T-helper 2 cell treated with Interferon-gamma antibody and Interleukin-4, amounts not matched to agents 100 ng/mL and 5 ng/mL, for 36 hours (primary cell): ENCODE measurements around the gene SLC16A8. TPM values are rescaled to one million over a fixed set of nuclear protein-coding genes. Genes with fewer than 3 reads are reported as not detected.
"Not testable (repeated sequence)": the region's sequence is repeated elsewhere in the genome, so short reads cannot be mapped to it uniquely, and the experiment has no call there.

Source experiments
- intact Hi-C: fragments of 100-400 bp; cut with micrococcal nuclease; formaldehyde crosslinking; loops from one replicate; pipeline ENCODE4 v1.15.1; 2023
- total RNA-seq: library from RNA; stranded (reverse); gene quantifications from 2 replicates; pipeline ENCODE4 v1.2.3, GENCODE V29; 2022

Gene SLC16A8
- total RNA-seq, 1 donor from 2014 or later: not detected

DNA sequence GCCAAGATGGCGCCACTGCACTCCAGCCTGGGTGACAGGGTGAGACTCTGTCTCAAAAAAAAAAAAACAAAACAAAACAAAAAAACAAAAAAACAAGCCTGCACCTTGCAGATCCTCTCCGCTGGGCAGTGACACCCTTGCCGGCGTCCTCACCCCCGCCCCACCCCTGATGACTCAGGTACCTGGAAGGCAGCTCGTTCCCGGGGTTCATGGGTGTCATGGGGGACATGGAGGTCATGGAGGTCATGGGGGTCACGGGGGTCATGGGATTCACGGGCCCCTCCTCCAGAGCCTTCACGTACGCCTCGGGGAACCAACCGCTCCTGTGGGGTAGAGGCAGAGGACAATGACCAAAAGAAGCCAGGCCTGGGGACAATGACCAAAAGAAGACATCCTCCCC, 3.0 kb upstream of the SLC16A8 start:
- intact Hi-C loops: no loop called here

DNA sequence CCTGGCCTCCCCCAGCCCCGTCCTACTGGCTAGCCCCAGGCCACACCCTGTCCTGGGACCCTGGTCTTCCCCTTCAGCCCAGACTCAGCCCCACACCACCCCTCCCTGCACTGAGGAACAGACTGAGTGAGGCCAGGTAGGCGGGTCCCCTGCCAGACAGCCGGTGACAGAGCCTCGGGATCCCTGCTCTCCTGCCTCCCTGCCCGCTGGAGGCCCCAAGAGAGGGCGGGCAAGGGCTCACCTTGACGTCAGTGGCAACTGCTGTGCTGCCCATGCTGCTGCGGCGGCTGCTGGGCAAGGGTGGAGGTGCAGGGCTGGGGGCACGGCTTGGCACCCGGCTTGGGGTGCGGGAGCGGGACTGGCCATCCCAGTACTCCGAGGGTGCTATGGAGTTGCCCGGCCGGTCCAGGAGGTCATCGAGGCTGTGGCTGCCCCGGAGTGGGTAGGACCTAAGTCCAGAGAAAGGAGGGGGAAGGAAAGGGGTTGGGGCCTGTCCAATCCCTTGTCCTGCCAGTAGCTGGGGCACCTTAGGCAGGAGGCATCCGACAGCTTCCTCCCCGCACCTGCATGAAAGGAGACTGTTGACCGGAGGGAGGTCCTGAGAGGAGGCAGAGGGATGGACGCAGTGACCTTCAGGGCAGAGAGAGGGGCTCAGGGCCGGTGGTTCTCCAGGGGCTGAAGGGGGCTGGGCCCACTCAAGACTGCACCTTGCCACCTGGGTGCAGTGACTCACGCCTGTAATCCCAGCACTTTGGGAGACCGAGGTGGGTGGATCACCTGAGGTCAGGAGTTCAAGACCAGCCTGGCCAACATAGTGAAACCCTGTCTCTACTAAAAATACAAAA, 2.2 kb upstream of the SLC16A8 start:
- intact Hi-C loops: no loop called here

DNA sequence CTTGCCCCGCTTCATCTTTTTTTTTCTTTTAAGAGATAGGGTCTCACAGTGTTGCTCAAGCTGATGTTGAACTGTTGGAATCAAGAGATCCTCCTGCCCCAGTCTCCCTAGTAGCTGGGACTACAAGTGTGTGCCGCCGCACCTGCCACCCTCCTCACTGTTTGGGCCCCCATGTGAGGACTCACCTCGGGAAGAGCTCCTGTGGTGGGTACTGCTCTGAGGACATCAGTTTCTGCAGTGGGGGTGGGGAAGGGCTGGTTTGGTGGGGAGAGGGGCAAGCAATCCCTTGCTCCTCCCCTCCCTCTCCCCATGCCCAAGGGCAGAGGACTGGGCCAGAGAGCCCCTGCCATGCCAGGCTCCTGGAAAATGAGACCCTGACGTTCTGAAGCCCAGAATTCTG, 1.5 kb upstream of the SLC16A8 start:
- intact Hi-C loops: no loop called here

DNA sequence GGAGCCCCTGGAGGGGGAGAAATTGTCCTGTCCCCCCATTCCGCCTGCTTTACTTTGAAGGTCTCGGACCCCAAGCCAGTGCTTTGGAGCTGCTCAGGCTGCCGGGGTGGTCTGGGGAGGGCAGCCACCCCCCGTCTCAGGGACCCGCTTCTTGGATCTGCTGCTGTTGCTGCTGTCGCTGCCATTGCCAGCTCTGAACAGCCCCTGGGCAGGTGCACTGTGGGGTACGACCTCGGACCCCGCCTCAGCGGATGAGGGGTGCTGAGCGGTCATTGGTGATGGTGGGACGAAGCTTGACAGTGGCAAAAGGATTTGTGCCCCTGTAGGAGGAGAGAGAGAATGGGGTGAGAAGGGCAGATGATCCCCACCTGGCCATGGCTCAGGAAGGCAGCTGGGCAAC, 1.1 kb upstream of the SLC16A8 start:
- intact Hi-C loops: no loop called here

DNA sequence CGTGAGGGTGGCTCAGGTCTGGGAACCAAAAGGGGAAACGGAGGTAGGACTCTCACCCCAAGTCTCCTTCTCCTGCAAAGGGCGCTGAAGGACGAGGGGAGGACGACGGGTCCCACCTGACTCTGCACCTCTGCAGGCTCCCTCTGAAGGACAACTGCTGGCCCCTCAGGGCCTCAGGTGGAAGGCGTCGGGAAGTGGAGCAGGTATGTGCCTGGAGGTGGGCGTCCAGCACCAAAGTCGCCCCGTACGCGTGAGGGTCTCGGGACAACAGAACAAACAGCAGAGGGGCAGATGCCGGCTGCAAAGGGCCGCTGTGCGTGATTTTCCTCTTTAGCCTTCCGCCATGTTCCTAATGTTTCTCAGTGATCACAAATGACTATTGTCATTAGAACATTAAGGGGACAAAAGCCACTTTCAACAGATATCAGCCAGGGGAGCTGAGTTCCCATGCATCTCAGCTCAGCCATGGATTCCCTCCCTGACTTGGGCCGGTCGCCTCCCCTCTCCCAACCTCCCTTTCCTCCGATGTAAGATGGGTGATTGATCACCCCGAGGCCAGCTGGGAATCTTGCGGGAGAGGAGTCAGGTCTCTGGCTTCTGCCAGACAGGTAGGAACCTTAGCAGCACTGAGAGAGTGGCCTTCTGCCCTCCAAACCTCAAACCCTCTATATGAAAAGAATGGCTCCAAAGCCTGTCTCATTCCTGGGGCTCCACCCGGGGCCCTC, 836 bp downstream of the SLC16A8 start:
- intact Hi-C loops: no loop called here

DNA sequence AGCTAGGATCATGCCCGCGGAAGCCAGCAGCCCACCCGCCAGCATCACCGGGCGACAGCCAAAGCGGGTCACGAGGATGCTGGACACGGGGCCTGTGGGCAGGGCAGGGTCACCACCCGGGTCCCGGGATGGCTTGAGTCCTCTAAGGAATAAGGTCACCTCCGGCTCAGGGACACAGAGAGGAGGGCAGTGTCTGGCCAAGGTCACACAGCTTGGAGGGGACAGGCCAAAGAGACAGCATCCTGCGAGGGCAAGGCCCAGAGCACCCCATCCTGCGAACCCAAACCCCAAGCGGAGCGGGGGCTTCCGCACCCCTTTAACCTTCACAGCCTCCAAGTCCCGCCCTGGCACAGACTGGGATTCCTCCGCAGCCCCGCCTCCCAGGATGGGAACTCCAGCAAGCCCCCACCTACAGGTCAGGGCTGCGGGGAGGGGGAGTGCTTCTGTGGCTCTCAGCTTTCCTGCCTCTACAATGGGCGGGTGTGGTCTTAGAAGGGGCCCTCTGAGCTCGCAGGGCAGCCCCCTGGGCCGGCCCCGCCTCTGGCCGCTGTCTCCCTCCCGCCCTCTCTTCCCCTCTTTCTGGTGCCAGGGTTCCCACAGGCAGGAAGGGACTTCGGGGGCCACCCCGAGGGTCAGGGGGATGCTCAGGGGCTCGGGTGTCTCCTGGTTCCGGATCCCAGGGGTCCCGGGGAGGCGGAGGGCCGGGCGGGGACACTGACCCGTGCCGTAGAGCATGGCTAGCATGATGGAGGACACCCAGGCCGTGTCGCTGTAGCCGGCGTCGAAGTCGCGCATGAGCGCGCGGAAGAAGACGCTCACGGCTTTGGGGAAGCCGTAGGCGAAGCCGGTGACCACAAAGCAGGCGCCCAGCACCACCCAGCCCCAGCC, 1.8 kb downstream of the SLC16A8 start:
- intact Hi-C loops: no loop called here

DNA sequence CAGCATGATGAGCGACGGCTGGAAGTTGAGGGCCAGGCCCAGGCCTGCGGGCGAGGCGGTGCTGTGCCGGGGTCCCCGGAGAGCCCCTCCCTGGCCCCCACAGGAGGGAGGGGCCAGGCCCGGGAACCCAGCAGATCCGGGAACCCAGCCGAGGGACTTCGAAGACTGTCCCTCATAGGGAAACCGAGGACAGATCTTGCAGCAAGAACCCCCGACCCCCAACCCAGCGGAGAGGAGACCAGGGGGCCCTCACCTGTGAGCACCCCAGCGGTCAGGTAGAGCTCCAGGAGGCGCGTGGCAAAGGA, 2.4 kb downstream of the SLC16A8 start:
- intact Hi-C loops: no loop called here

DNA sequence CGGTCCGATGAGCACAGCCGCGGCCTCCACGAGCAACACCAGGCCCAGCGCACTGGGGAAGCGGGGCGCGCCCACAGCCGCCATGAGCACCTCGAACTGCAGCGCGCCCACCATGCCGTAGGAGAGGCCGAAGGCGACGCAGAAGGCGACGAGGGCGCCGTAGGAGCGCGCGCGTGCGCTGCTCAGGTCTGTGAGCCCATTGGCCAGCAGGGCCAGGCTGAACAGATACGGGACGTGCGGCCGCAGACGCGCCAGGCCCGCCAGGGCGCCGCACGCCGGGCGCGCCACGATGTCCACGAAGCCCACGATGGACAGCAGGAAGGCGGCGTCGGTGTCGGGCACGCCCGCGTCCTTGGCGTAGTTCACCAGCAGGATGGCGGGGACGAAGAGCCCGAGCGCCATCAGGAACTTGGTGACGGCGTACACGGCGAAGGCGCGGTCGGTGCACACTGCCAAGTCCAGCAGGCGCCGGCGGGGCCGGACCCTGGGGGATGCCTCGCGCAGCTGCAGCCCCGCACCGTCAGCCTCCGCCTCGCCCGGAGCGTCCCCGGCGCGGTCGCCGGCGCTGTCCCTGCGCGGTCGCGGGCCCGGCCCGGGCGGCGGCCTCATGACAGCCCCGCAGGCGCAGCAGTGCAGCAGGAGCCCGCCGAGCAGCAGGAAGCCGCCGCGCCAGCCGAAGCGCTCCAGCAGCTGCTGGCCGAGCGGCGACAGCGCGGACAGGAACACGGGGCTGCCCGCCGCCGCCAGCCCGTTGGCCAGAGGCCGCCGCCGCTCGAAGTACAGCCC, 2.9 kb downstream of the SLC16A8 start:
- intact Hi-C loops: no loop called here

DNA sequence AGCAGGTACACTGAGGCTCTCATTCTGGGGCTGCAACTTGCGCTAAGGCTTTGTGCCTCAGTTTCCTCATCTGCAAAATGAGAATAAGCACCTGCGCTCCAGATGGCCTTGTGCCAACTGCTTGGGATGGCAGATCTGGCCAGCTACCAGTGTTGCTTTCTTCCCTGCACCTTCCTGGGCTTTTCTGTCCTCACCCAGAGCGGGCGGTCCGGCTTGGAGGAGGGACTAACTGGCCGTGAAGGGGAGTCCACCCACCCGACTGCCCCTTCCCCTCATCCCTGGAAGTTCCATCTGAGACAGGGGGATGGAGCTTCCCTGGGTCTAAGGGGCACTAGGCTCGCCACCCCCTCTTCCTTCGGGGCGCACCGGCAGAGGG, 3.5 kb downstream of the SLC16A8 start:
- intact Hi-C loops: no loop called here

DNA sequence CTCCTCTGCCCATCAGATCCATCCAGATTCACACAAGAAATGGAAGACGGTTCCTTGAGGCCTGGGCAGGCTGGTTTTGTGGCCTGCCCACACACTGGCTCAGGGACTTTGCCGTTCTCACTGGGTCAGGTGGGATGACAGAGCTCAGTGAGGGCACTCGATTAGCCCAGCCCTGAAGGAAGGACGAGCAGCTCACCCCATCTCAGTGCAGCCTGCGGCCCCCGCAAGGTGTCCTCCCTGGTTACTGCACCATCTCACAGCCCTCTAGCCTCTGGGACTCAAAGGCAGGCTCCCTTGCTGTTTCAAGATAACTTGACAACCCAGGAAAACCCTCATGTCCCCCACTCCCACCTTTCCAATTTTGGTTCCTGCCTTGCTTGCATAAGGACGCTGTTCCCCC, 4.2 kb downstream of the SLC16A8 start:
- intact Hi-C loops: no loop called here

DNA sequence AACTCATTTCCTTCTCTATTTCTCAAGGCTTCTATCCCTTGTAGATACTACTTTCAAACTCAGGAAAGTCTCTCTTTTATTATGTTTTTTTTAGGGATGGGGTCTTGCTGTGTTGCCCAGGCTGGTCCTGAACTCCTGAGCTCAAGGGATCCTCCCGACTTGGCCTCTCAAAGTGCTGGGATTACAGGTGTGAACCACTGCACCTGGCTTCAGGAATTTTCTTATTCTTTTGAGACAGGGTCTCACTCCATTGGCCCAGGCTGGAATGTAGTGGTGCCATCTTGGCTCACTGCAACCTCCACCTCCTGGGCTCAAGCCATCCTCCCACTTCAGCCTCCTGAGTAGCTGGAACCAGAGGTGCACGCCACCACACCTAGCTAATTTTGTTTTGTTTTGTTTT, 4.8 kb downstream of the SLC16A8 start:
- intact Hi-C loops: not testable (repeated sequence)

DNA sequence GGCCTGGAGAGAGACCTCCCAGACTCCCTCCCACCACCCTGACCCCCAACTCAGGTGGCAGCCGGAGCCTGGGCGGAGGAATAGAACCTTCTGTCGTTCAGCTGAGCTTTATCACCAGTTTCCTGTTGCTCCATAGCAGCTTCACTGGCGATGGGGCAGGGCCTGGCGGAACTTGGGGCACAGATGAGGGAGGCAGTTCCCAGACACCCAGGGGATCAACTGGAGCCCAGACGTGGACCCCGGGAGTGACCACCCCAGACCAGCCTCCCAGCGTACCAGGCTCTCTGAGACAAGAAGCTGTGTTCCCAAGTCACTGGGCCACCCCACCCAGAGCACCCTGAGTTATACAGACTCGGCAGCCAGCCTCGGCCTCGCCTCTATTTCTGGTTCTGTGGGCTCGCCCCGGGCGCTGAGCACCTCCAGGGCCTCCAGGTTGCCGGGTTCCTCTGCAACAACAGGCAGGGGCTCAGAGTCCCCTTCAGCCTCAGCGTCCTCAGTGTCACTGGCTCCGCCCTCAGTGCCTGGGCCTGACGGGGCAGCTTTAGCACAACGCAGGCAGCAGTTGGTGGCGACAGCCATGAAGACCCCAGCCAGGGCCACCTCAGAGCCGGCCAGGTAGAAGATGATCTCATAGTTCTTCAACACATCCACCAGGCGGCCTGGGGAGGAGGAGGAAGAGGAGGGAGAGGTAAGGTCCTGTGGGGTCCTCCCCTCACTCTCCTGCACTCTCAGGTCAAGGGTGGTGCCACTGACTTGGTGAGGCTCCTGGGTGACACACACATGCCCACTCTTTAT, 5.7 kb downstream of the SLC16A8 start:
- intact Hi-C loops: no loop called here

DNA sequence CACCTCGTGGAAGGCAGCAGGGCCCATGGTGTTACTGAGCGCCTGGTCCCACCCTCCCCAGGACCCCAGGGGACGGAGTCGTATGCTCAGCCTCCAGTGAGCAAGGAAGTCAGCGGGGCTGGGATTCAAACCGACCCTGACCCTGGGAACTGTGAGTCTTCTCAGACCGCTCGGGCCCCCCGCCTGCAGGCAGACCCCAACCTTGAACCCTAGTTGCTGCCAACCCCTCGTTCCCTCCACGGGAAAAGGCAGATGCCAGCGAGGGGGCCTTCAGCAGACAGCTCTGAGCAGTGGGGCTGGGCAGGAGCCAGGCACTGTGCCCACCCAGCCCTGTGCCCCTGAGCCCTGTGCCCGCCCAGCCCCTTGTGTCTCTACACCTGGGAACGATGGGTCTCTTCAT, 6.4 kb downstream of the SLC16A8 start:
- intact Hi-C loops: no loop called here

DNA sequence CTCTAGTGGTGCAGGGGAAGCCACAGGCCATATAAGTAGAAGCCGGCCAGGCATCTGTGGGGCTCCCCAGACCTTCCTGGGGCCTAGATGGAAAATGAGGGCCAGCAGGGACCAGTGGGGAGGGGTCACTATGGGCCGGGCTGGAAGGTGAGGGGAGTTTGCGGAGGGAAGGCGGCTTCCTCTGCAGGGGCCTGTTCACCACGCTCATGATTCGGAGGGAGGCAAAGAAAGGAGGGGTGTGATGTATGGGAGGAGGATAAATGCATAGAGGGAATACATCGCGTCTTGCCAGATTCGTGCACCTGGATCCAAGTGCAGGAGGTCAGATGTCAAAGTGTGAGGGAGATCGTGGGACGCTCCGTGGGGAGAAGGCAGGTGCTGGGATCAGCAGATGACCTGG, 6.9 kb downstream of the SLC16A8 start:
- intact Hi-C loops: no loop called here

DNA sequence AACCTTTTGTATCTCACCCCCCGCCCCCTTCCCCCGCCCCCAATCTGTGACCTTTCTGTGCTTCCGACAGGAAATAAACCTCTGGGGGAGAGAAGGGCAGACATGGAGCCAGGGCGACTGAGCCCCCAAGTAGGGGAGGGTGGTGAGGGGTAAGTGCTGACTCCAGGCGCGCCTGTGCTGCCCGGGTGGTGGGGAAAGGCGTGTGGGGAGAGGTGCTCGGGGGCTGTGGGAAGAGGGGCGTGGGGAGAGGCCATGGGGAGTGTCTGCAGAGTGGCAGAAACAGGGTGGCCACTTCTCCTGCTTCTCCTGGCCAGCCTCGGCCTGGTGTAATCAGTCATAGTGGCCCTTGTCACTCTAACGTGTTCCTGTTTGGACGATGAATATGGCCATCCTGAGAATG, 8.0 kb downstream of the SLC16A8 start:
- intact Hi-C loops: no loop called here

DNA sequence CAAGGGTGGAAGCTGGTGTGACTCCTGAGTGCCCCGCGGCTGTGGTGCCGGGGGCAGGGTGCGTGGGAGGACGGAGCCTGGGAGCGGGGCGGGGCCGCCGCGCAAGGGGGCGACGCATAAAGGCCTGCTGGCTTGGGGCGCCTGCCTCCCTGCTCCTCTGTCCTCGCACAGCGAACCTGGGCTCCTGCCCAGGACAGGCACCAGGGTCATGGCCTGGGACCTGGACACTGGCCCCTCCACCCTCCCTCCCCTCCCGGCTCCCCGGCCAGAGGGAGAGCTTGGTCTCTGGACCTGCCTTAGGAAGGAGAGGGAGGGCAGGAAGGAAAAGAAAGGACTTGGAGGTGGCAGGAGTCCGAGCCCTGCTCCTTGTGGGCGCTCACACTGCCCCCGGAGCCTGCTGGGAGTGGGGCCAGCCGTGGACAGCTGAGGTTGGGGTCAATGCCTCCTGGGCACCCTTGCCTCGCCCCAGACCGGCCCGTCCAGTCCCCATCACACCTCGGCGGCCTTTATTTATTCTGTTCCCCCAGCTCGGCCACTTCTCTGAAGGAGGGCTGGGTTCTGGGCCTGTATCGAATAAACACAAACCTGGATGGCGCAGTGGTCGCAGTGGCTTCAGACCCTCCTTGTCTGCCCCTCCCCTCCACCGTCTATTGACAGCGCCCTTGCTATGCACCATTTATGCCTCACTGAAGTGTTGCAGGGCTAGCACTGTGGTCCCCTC, 8.7 kb downstream of the SLC16A8 start:
- intact Hi-C loops: no loop called here

DNA sequence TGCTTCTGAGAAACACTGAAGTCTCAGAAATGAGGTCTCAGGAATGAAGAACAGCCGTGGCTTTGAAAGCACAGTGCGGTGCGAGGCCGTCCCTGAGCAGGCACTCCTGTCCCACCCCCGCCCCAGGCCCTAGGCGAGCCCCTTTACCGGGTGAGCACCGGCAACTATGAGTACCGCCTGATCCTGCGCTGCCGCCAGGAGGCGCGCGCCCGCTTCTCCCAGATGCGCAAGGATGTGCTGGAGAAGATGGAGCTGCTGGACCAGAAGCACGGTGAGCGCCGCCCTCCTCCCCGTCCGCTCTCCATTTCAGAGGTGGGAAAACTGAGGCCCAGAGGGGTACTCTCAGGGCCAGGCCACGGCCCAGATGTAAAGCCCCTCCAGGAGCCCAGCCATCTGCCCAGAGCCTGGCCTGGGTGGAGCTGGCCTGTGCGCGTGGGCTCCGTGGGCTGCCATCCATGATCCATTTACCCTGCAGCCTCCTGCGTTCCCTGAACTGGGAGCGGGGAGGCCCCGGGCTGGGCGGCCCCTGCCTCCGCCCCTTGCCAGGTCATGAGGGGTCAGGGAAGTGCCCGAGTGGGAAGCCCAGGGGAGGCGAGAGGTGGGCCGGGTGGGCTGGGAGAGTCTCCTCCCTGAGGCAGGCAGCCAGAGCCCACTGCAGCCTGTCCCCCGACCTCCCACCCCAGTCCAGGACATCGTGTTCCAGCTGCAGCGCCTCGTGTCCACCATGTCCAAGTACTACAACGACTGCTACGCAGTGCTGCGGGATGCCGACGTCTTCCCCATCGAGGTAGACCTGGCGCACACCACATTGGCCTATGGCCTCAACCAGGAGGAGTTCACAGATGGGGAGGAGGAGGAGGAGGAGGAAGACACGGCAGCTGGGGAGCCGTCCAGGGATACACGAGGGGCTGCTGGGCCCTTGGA, 9.5 kb downstream of the SLC16A8 start:
- intact Hi-C loops: no loop called here
